Smooth muscle cell (in vitro differentiated cells): Measurements from ENCODE around the gene SCNN1B. TPM values are rescaled to one million over a fixed set of nuclear protein-coding genes. Genes with fewer than 3 reads are reported as not detected.

Experiments used
- DNase-seq: peaks from one replicate; lab custom pipeline; 2025; ENCODE audit not compliant: unreplicated experiment; lab: John Stamatoyannopoulos, UW
- H2AFZ ChIP-seq: fragments of 200-600 bp; sonication (generic); 2 replicates; pipeline ENCODE4 v1.6.0; 2016; ENCODE audit warnings: antibody characterized with exemption, low read depth, mild to moderate bottlenecking
- H3F3A ChIP-seq: fragments of 200-600 bp; sonication (generic); 2 replicates; pipeline ENCODE4 v1.6.0; 2017; ENCODE audit warnings: antibody characterized with exemption, low read depth
- H3K27ac ChIP-seq: fragments of 200-600 bp; sonication (generic); 2 replicates; pipeline ENCODE4 v1.5.1; 2016; ENCODE audit warnings: low read depth, mild to moderate bottlenecking
- H3K27me3 ChIP-seq: fragments of 200-600 bp; sonication (generic); 2 replicates; pipeline ENCODE4 v1.6.1; 2016; ENCODE audit warnings: low read depth, mild to moderate bottlenecking
- H3K36me3 ChIP-seq: fragments of 200-600 bp; sonication (generic); 2 replicates; pipeline ENCODE4 v1.5.1; 2016; ENCODE audit warnings: low read depth
- H3K4me1 ChIP-seq: fragments of 200-600 bp; sonication (generic); 2 replicates; pipeline ENCODE4 v1.5.1; 2016; ENCODE audit warnings: low read depth
- H3K4me2 ChIP-seq: fragments of 200-600 bp; sonication (generic); 2 replicates; pipeline ENCODE4 v1.6.0; 2016; ENCODE audit warnings: mild to moderate bottlenecking
- H3K4me3 ChIP-seq: fragments of 200-600 bp; sonication (generic); 2 replicates; pipeline ENCODE4 v1.5.1; 2016; ENCODE audit warnings: mild to moderate bottlenecking
- H3K79me2 ChIP-seq: fragments of 200-600 bp; sonication (generic); 2 replicates; pipeline ENCODE4 v1.6.0; 2016; ENCODE audit warnings: low read depth, mild to moderate bottlenecking
- H3K9ac ChIP-seq: fragments of 200-600 bp; sonication (generic); 2 replicates; pipeline ENCODE4 v1.6.0; 2016; ENCODE audit warnings: low read depth
- H3K9me3 ChIP-seq: fragments of 200-600 bp; sonication (generic); replicated peaks from 2 replicates; pipeline ENCODE4 v1.5.1; 2016; ENCODE audit warnings: low read depth
- H4K20me1 ChIP-seq: fragments of 200-600 bp; sonication (generic); 2 replicates; pipeline ENCODE4 v1.6.0; 2016; ENCODE audit warnings: low read depth
- whole genome bisulfite sequencing: methylation state at CpG from one replicate; pipeline ENCODE4 v1.1.7; 2016; ENCODE audit warnings: low lambda C conversion rate; 5-methylcytosine and 5-hydroxymethylcytosine counted together
- polyA plus RNA-seq: library from polyadenylated mRNA; unstranded; fragments of >200 nt; fragmentation: Nextera tagmentation; extraction: Ambion mirVana; gene quantifications from 2 replicates; pipeline ENCODE4 v1.2.1, GENCODE V29; 2016
- total RNA-seq: library from RNA; depleted of rRNA; stranded (reverse); fragments of >200 nt; gene quantifications from 2 replicates; pipeline ENCODE4 v1.2.3, GENCODE V29; 2014
- TF ChIP-seq, protein P1 (sequence below): fragments of 200-600 bp; sonication (generic); IDR thresholded peaks from 2 replicates; pipeline ENCODE4 v1.5.1; 2017; ENCODE audit warnings: borderline replicate concordance, mild to moderate bottlenecking, antibody characterized with exemption; ENCODE audit not compliant: insufficient read depth, poor library complexity, severe bottlenecking

Gene SCNN1B
- total and polyA plus RNA-seq, 2 experiments from 2014 or later: not detected

DNA sequence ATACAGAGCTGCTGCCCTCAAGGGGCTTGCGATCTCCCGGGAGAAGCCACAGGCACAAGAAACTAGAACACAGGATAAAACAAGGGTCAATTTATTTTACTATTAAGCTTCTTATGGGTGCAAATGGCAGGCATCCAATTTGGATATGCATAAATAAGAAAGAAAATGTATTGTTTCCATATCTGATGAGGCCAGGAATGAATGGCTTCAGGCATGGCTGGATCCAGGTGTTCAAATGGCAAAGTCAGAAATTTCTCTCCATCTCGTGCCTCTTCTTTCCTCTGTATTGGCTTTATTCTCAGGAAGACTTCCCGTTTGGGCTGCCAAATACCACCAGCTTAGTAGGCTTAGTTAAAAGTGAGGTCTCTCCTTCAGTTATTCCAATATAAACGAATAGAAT is 43.1 kb downstream of the SCNN1B start:
- 86% methylated on average over 5 of the region's 5 CpGs for WGBS
- H3K4me3 ChIP-seq: no peak overlapping the region
- H3K27me3 ChIP-seq: no peaks in the 10 kb centered on the region
- H3F3A ChIP-seq: no peaks in the 10 kb centered on the region
- no peaks in the 10 kb centered on the region for H3K36me3 ChIP-seq
- H3K4me1 ChIP-seq: no peaks in the 10 kb centered on the region
- no peak overlapping the region for H3K27ac ChIP-seq
- no peaks in the 10 kb centered on the region for H4K20me1 ChIP-seq
- H3K9ac ChIP-seq: no peak overlapping the region
- H3K79me2 ChIP-seq: no peaks in the 10 kb centered on the region
- no peak for DNase-seq
- H2AFZ ChIP-seq: no peak overlapping the region
- no peak overlapping the region for H3K4me2 ChIP-seq
- TF ChIP-seq, protein P1, sequence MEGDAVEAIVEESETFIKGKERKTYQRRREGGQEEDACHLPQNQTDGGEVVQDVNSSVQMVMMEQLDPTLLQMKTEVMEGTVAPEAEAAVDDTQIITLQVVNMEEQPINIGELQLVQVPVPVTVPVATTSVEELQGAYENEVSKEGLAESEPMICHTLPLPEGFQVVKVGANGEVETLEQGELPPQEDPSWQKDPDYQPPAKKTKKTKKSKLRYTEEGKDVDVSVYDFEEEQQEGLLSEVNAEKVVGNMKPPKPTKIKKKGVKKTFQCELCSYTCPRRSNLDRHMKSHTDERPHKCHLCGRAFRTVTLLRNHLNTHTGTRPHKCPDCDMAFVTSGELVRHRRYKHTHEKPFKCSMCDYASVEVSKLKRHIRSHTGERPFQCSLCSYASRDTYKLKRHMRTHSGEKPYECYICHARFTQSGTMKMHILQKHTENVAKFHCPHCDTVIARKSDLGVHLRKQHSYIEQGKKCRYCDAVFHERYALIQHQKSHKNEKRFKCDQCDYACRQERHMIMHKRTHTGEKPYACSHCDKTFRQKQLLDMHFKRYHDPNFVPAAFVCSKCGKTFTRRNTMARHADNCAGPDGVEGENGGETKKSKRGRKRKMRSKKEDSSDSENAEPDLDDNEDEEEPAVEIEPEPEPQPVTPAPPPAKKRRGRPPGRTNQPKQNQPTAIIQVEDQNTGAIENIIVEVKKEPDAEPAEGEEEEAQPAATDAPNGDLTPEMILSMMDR: no peak
- no peaks in the 10 kb centered on the region for H3K9me3 ChIP-seq

DNA sequence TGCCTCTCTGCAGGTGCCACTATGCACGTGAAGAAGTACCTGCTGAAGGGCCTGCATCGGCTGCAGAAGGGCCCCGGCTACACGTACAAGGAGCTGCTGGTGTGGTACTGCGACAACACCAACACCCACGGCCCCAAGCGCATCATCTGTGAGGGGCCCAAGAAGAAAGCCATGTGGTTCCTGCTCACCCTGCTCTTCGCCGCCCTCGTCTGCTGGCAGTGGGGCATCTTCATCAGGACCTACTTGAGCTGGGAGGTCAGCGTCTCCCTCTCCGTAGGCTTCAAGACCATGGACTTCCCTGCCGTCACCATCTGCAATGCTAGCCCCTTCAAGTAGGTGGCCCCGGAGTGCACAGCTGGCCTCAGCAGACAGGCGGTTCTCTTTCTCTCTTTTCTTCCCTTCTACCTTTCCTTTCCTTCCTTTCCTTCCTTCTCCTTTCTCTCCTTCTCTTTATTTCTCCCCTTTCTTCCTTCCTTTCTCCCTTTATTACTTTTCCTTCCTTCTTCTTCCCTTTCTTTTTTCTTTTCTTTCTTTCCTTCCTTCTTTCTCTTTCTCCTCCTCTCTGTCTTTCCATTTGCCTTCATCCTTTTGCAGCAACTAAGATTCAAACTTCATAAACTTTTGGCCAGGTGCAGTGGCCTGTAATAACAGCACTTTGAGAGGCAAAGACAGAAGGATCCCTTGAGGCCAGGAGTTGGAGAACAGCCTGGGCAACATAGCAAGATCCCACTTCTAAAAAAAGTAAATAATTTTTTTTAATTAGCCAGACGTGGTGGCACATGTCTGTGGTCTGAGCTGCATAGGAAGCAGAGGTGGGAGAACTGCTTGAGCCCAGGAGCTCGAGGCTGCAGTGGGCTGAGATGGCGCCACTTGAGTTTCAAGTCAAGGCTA is 46.7 kb downstream of the SCNN1B start:
- H3K27me3 ChIP-seq: no peaks in the 10 kb centered on the region
- no peak overlapping the region for H3K9ac ChIP-seq
- no peaks in the 10 kb centered on the region for H3K79me2 ChIP-seq
- H3K4me3 ChIP-seq: no peak overlapping the region
- H3F3A ChIP-seq: no peaks in the 10 kb centered on the region
- no peaks in the 10 kb centered on the region for H3K4me1 ChIP-seq
- H3K9me3 ChIP-seq: no peaks in the 10 kb centered on the region
- no peaks in the 10 kb centered on the region for H4K20me1 ChIP-seq
- TF ChIP-seq, protein P1: no peak
- WGBS: 66% methylated on average over 18 of the region's 18 CpGs
- H3K27ac ChIP-seq: no peak overlapping the region
- no peak overlapping the region for H2AFZ ChIP-seq
- no peak for DNase-seq
- no peak overlapping the region for H3K4me2 ChIP-seq
- no peaks in the 10 kb centered on the region for H3K36me3 ChIP-seq

DNA sequence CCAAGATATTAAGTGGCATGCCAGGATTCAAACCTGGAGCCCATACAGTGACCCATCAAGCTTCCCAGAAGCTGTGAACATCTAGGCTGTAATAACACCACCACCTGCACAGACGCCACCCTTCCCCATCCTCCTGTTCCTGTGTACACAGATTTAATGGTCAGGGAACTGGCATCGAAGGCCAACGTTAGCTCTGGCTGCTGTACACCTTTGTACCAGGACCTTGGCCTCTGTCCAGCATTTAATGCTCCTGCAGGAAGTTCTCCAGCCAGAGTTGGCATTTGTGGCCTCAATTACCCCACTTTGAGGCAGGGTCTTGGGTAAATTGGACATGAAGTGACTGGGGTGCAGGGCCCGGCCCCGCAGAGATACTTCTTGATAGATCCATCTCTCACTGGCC is 49.3 kb downstream of the SCNN1B start:
- H3K4me2 ChIP-seq: no peak overlapping the region
- H3K27ac ChIP-seq: no peak overlapping the region
- WGBS: 95% methylated on average over 5 of the region's 5 CpGs
- H4K20me1 ChIP-seq: no peaks in the 10 kb centered on the region
- H3K9me3 ChIP-seq: no peaks in the 10 kb centered on the region
- H3K36me3 ChIP-seq: no peaks in the 10 kb centered on the region
- no peak overlapping the region for H2AFZ ChIP-seq
- H3K4me1 ChIP-seq: no peaks in the 10 kb centered on the region
- no peak for DNase-seq
- no peak overlapping the region for H3K4me3 ChIP-seq
- no peak overlapping the region for H3K9ac ChIP-seq
- TF ChIP-seq, protein P1: no peak
- no peaks in the 10 kb centered on the region for H3K27me3 ChIP-seq
- no peaks in the 10 kb centered on the region for H3K79me2 ChIP-seq
- H3F3A ChIP-seq: no peaks in the 10 kb centered on the region

DNA sequence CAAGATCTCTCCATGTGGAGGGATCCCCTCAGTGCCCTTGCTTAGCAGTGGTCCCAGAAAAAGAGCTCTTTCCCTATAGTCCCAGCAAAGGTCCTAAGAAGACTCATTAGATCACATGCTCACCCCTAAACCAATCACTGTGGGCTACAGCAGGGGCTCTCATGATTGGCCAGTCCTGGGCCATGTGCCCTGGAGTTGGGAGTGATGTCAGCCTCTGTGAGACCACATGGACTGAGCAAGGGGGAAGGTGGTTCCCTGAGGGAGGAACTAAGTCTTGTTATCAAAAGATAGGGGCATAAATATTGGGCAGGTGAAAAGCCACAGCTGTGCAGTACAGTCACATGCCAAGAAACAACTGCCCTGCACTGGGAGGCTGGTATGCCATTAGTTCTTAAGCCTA is 51.3 kb downstream of the SCNN1B start:
- Histone ChIP-seq H3K79me2 (no peaks in the 10 kb centered on the region), H3K27me3 (no peaks in the 10 kb centered on the region), H3K4me1 (no peaks in the 10 kb centered on the region), H3F3A (no peaks in the 10 kb centered on the region), H3K36me3 (no peaks in the 10 kb centered on the region), H3K9ac (no peak overlapping the region), H3K4me2 (no peak overlapping the region), H3K4me3 (no peak overlapping the region), H4K20me1 (no peaks in the 10 kb centered on the region), H2AFZ (no peak overlapping the region), H3K27ac (no peak overlapping the region), H3K9me3 (no peaks in the 10 kb centered on the region)
- DNase-seq: no peak
- TF ChIP-seq, protein P1: no peak
